M059J (cell line): ENCODE data around the gene IL18RAP. TPM values are rescaled to one million over a fixed set of nuclear protein-coding genes. Genes with fewer than 3 reads are reported as not detected.

Experiments
- DNase-seq: peaks from one replicate; pipeline ENCODE4 v3.0.0-alpha.2; 2012; ENCODE audit warnings: low read depth
- total RNA-seq: library from RNA; depleted of rRNA; stranded (reverse); fragments of >200 nt; shearing (Covaris generic); gene quantifications from 2 replicates; pipeline ENCODE4 v1.2.3, GENCODE V29; 2014; rRNA removed

IL18RAP gene
- not detected in 2 replicates for total RNA-seq

GRCh38 chr2:102422910-102423309 lies at the start of gene IL18RAP:
Gene IL18RAP (plus strand): TSS chr2:102423160. CDS start chr2:102423278, 118 bp downstream.
- DNase-seq, result no peak

- no peak for DNase-seq
These were observed 46.8 kb upstream of the IL18RAP start for GRCh38 chr2:102376052-102376591.

- no peak for DNase-seq
These were observed 39.2 kb upstream of the IL18RAP start for GRCh38 chr2:102383722-102384121.

GRCh38 chr2:102385522-102385921 lies 37.4 kb upstream of the IL18RAP start:
- DNase-seq, result no peak

- DNase-seq, result no peak
These were observed 37.0 kb upstream of the IL18RAP start for GRCh38 chr2:102386004-102386403.

- no peak for DNase-seq
These were observed 36.0 kb upstream of the IL18RAP start for GRCh38 chr2:102386867-102387541.

GRCh38 chr2:102387763-102388546 lies 35.0 kb upstream of the IL18RAP start:
- no peak for DNase-seq

GRCh38 chr2:102391565-102391964 lies 31.4 kb upstream of the IL18RAP start:
- no peak for DNase-seq

GRCh38 chr2:102392096-102392495 lies 30.9 kb upstream of the IL18RAP start:
- no peak for DNase-seq

- DNase-seq, result no peak
These were observed 30.0 kb upstream of the IL18RAP start for GRCh38 chr2:102392942-102393341.

GRCh38 chr2:102396012-102396411 lies 26.9 kb upstream of the IL18RAP start:
- DNase-seq, result no peak

- DNase-seq, result no peak
These were observed 25.8 kb upstream of the IL18RAP start for GRCh38 chr2:102397209-102397608.

- DNase-seq, result no peak
These were observed 23.3 kb upstream of the IL18RAP start for GRCh38 chr2:102399499-102400141.

- DNase-seq, result no peak
These were observed 21.5 kb upstream of the IL18RAP start for GRCh38 chr2:102401456-102401855.

GRCh38 chr2:102401865-102402264 lies 21.1 kb upstream of the IL18RAP start:
- no peak for DNase-seq

- no peak for DNase-seq
These were observed 12.0 kb upstream of the IL18RAP start for GRCh38 chr2:102410952-102411351.

- DNase-seq, result no peak
These were observed 10.8 kb upstream of the IL18RAP start for GRCh38 chr2:102412199-102412598.

GRCh38 chr2:102417946-102418345 lies 5.0 kb upstream of the IL18RAP start:
- DNase-seq, result no peak

GRCh38 chr2:102418421-102418961 lies 4.5 kb upstream of the IL18RAP start:
- DNase-seq, result no peak

GRCh38 chr2:102420290-102420689 lies 2.7 kb upstream of the IL18RAP start:
- DNase-seq, result no peak

GRCh38 chr2:102421890-102422759 lies 835 bp upstream of the IL18RAP start:
- DNase-seq, result no peak
